ENCODE results near the gene INHA.

INHA gene

DNA sequence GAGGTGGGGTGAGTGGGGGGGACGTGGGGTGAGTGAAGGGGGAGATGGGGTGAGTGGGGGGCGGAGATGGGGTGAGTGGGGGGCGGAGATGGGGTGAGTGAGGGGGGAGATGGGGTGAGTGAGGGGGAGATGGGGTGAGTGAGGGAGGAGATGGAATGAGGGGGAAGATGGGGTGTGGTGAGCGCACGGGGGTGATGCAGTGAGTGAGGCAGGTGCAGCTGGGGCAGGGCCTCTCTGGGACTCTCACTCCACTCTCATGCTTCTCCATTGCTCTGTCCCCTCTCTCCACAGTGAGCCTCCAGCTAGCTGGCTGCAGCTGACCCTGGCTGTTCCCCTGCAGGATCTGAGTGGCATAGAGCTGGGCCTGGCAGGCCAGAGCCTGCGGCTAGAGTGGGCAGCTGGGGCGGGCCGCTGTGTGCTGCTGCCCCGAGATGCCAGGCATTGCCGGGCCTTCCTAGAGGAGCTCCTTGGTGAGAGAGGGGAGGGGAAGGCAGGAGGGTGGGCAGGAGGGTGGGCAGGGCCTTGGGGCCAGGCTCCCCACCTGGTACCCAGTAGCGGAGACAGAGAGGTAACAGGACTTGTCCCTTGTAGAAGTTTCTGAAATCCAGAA lies 41.5 kb downstream of the INHA start:
- no peak for DNase-seq

DNA sequence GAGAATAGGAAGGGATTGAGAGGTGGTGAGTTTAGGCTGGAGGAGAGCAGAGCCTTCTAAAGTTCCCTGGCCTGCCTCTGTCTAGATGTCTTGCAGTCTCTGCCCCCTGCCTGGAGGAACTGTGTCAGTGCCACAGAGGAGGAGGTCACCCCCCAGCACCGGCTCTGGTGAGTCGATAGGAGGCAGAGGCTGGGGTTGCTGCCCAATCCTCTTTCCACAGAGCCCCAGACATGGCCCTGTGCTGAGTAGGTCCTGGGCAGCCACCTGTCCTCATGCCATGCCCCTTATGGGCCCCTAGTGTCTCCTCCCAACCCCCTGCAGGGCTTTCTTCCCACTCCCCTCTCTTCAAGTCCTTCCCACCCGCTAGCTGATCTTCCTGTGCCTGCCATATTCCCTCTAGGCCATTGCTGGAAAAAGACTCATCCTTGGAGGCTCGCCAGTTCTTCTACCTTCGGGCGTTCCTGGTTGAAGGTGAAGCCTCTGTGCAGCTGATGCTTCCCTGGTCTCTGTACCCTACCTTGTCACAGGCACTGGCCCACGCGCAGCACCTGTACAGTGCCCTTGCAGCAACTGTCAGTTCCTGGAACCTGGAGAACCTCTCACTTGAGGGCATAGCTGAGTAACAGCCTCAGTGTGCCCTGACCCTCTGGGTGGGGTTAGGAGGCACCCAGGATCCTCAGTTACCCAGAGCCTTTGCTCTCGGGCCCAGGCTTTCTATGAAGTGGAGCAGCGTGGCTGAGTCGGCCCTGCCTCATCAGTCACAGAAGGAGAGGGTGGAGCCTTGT lies 42.2 kb downstream of the INHA start:
- DNase-seq, result no peak

- no peak for DNase-seq
Observed at GRCh38 chr2:219615036-219615435, 42.9 kb downstream of the INHA start.

DNA sequence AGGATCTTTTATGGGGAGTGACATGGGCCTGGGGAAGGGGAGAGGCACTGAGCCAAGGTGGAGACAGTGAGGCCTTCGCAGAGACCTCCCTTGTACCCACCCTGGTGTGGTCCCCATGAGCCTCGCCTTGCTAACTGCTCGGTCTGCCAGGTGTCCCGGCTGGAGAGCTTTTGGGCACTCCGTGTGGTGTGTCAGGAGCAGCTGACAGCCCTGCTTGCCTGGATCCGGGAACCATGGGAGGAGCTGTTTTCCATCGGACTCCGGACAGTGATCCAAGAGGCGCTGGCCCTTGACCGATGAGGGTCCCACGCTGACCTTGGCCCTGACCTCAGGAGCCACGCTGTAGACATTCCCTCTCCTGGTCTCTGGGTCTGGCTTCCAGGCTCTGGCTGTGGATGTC lies 43.8 kb downstream of the INHA start:
- DNase-seq, result no peak

DNA sequence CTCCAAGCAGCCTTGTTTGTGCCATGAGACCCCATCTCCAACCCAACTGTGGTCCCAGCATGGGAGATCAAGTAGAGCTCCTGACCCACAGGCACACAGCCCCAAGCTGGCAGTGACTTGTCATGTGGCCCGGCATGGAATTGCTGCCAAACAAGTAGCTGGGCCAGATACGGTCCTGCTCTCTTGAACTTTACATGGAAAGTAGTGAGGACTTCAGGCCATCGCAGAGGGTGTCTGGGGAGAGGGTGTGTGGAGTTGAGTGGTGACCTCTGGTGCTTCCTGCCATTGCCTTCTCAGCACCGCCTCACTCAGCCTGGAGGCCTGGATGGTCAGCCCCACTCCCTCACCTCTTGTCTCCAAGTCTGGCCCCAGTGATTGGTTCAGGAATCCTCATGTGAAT lies 44.4 kb downstream of the INHA start:
- no peak for DNase-seq

GRCh38 chr2:219618733-219619122 lies 46.6 kb downstream of the INHA start:
- DNase-seq, result no peak

- DNase-seq, result no peak
Observed at GRCh38 chr2:219619235-219619634, 47.1 kb downstream of the INHA start.

- DNase-seq, result no peak
Observed at GRCh38 chr2:219620546-219620945, 48.4 kb downstream of the INHA start.

- no peak for DNase-seq
Observed at GRCh38 chr2:219621935-219622334, 49.8 kb downstream of the INHA start.

DNA sequence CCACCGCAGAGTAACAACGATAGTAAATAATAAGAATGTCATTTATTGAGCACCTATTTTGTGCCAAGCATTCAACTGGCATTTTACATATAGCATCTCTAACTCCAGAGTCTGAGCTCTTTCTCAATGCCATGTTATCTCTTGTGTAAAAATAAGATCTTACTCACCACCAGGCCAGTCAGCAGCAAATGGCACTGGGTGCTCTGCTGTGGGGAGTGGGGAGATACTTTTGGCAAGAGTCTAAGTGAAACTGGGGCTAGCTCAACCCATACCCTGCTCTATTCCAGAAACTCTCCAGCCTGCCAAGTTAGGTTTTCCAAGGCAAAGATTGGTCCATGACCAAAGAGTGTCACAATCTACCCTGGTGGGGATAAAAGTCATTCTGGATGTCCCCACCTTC lies 50.4 kb downstream of the INHA start:
- DNase-seq, result no peak

- no peak for DNase-seq
Observed at GRCh38 chr2:219624565-219624964, 52.5 kb downstream of the INHA start.

DNA sequence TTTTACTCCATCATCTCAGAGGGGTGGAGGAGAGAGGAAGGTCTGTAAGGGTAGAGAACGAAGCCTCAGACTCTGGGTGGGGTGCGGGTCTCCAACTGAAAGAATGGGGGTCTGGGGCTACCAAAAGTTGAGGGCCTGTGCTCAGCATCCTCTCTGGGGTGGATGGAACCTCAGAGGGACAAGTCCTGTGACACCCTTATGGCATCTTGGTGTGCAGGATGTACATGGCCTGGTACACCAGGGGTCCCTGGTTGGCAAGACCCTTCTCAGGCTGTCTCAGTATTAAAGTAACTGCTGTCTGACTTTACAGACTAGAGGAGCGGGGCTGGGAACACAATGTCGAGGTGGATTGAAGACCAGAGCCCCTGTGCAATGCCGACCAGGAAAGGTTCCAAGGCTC lies 53.1 kb downstream of the INHA start:
- DNase-seq, result no peak
